Caco-2 (cell line): ENCODE results near the gene CEP350. TPM values are rescaled to one million over a fixed set of nuclear protein-coding genes. Genes with fewer than 3 reads are reported as not detected.

Experiments
- BruUV-seq: library from RNA; stranded (reverse); fragments of 400-500 nt; replicated peaks from 2 replicates; lab custom pipeline; 2021; lab: Mats Ljungman, UMichigan
- CTCF ChIA-PET: fragments of 300-600 bp; sonication (Branson Sonifier 250); formaldehyde crosslinking; loops from one replicate; lab custom pipeline; 2022; ENCODE audit warnings: antibody characterized with exemption; lab: Charles Lee
- POLR2A ChIA-PET: fragments of 300-600 bp; sonication (Branson Sonifier 250); formaldehyde crosslinking; loops from one replicate; lab custom pipeline; 2022; ENCODE audit warnings: antibody characterized with exemption; lab: Charles Lee
- DNase-seq, 2 experiments: peaks; one replicate each; pipeline versions ENCODE4 v3.0.0 to v3.0.0-alpha.2; 2020 to 2022
- H3K27me3 ChIP-seq: replicated peaks from 2 replicates; pipeline ENCODE4 v1.6.0; 2011; ENCODE audit warnings: low read length; ENCODE audit not compliant: control insufficient read depth, insufficient read depth
- H3K36me3 ChIP-seq: 2 replicates; pipeline ENCODE4 v1.5.1; 2011; ENCODE audit warnings: low read length; ENCODE audit not compliant: control insufficient read depth, insufficient read depth
- H3K4me1 ChIP-seq: fragments of 250-450 bp; sonication (Bioruptor Pico); 2 replicates; pipeline ENCODE4 v1.5.1; 2020; ENCODE audit warnings: mild to moderate bottlenecking
- H3K4me3 ChIP-seq: 2 replicates; pipeline ENCODE4 v1.5.1; 2011; ENCODE audit warnings: low read depth, mild to moderate bottlenecking, control low read depth, low read length
- H3K9me3 ChIP-seq: fragments of 250-450 bp; sonication (Bioruptor Pico); 2 replicates; pipeline ENCODE4 v1.5.1; 2020; ENCODE audit warnings: mild to moderate bottlenecking, moderate library complexity
- H3K27ac Mint-ChIP-seq: one replicate; pipeline ENCODE4 v1.8.0; 2022; ENCODE audit warnings: mixed read lengths; ENCODE audit not compliant: unreplicated experiment
- H3K27me3 Mint-ChIP-seq: one replicate; pipeline ENCODE4 v1.8.0; 2022; ENCODE audit warnings: mixed read lengths; ENCODE audit not compliant: insufficient read depth, unreplicated experiment
- H3K36me3 Mint-ChIP-seq: one replicate; pipeline ENCODE4 v1.8.0; 2022; ENCODE audit warnings: mild to moderate bottlenecking, mixed read lengths; ENCODE audit not compliant: insufficient read depth, unreplicated experiment
- H3K4me1 Mint-ChIP-seq: one replicate; pipeline ENCODE4 v1.8.0; 2022; ENCODE audit warnings: low read depth, mixed read lengths; ENCODE audit not compliant: unreplicated experiment
- H3K4me3 Mint-ChIP-seq: one replicate; pipeline ENCODE4 v1.8.0; 2022; ENCODE audit warnings: mild to moderate bottlenecking, moderate library complexity, mixed read lengths; ENCODE audit not compliant: unreplicated experiment
- H3K9me3 Mint-ChIP-seq: one replicate; pipeline ENCODE4 v1.8.0; 2022; ENCODE audit warnings: mixed read lengths; ENCODE audit not compliant: unreplicated experiment
- CTCF ChIP-seq, 2 experiments: fragments of 200-600 bp in 1 of 2; IDR thresholded peaks; 1 replicate in 1 of 2; 2 replicates in 1 of 2; pipeline versions ENCODE4 v1.5.1 to v1.8.0; 2011 to 2022; ENCODE audit warnings: antibody characterized with exemption in 1 of 2, control low read depth in 1 of 2, inconsistent platforms in 1 of 2, low read depth in 1 of 2, low read length in 1 of 2, mild to moderate bottlenecking in 1 of 2, moderate library complexity in 1 of 2; ENCODE audit not compliant: insufficient read depth in 1 of 2, severe bottlenecking in 1 of 2, unreplicated experiment in 1 of 2
- intact Hi-C: fragments of 100-400 bp; cut with micrococcal nuclease; formaldehyde crosslinking; loops from one replicate; pipeline ENCODE4 v1.10.0; 2022; ENCODE audit not compliant: unreplicated experiment
- total RNA-seq: library from RNA; stranded (reverse); gene quantifications from 2 replicates; pipeline ENCODE4 v1.2.3, GENCODE V29; 2022

CEP350 gene
- total RNA-seq, 1 experiment from 2014 or later = 43.5 TPM

GRCh38 chr1:179969962-179970361, 15.4 kb downstream of the CEP350 start:
- Mint-ChIP-seq H3K9me3 (no peaks in the 10 kb centered on the region), H3K36me3 (peaks cover 5% of the 10 kb centered on the region), H3K27me3 (no peaks in the 10 kb centered on the region), H3K4me3 (no peak overlapping the region), H3K4me1 (no peaks in the 10 kb centered on the region), H3K27ac (no peak overlapping the region)
- no TSS peak for BruUV-seq
- Histone ChIP-seq H3K36me3 (no peaks in the 10 kb centered on the region), H3K27me3 (no peaks in the 10 kb centered on the region), H3K4me3 (no peak overlapping the region), H3K9me3 (no peaks in the 10 kb centered on the region), H3K4me1 (peaks cover 8% of the 10 kb centered on the region; the same call in 1 of the 2 replicates)
- POLR2A ChIA-PET = no interaction called here
- TF ChIP-seq CTCF (IDR thresholded peaks at IDR 0.05; ENCODE audit: insufficient read depth in 1 of 2, low read depth in 1 of 2, low read length in 1 of 2, severe bottlenecking in 1 of 2, unreplicated experiment in 1 of 2) = no peak
- CTCF ChIA-PET = no interaction called here
- DNase-seq = no peak
- intact Hi-C loops = no loop called here

- H3K9me3 Mint-ChIP-seq = no peaks in the 10 kb centered on the region
- ChIA-PET CTCF (no interaction called here), POLR2A (no interaction called here)
- no peak for TF ChIP-seq CTCF (IDR thresholded peaks at IDR 0.05; ENCODE audit: insufficient read depth in 1 of 2, low read depth in 1 of 2, low read length in 1 of 2, severe bottlenecking in 1 of 2, unreplicated experiment in 1 of 2)
- H3K4me1 Mint-ChIP-seq = peaks cover 3% of the 10 kb centered on the region
- intact Hi-C loops = no loop called here
- Histone ChIP-seq H3K4me3 (no peak overlapping the region), H3K27me3 (no peaks in the 10 kb centered on the region), H3K9me3 (no peaks in the 10 kb centered on the region), H3K36me3 (no peaks in the 10 kb centered on the region), H3K4me1 (peaks cover 8% of the 10 kb centered on the region; the same call in 1 of the 2 replicates)
- DNase-seq = no peak
- no peak overlapping the region for H3K4me3 Mint-ChIP-seq
- no TSS peak for BruUV-seq
- H3K27me3 Mint-ChIP-seq = no peaks in the 10 kb centered on the region
- no peak overlapping the region for H3K27ac Mint-ChIP-seq
- peaks cover 5% of the 10 kb centered on the region for H3K36me3 Mint-ChIP-seq
Measured at GRCh38 chr1:179971563-179972496, 17.2 kb downstream of the CEP350 start.

GRCh38 chr1:179973198-179974110, 18.8 kb downstream of the CEP350 start:
- H3K27me3 Mint-ChIP-seq = no peaks in the 10 kb centered on the region
- no peaks in the 10 kb centered on the region for H3K36me3 ChIP-seq
- peaks cover 8% of the 10 kb centered on the region; the same call in 1 of the 2 replicates for H3K4me1 ChIP-seq
- no peak overlapping the region for H3K27ac Mint-ChIP-seq
- CTCF ChIA-PET = no interaction called here
- H3K9me3 Mint-ChIP-seq = no peaks in the 10 kb centered on the region
- no peak overlapping the region for H3K4me3 Mint-ChIP-seq
- intact Hi-C loops = no loop called here
- H3K9me3 ChIP-seq = no peaks in the 10 kb centered on the region
- H3K36me3 Mint-ChIP-seq = peaks cover 5% of the 10 kb centered on the region
- no peak for TF ChIP-seq CTCF (IDR thresholded peaks at IDR 0.05; ENCODE audit: insufficient read depth in 1 of 2, low read depth in 1 of 2, low read length in 1 of 2, severe bottlenecking in 1 of 2, unreplicated experiment in 1 of 2)
- no peaks in the 10 kb centered on the region for H3K27me3 ChIP-seq
- no peak for DNase-seq
- BruUV-seq = no TSS peak
- H3K4me1 Mint-ChIP-seq = peaks cover 9% of the 10 kb centered on the region
- POLR2A ChIA-PET = no interaction called here
- H3K4me3 ChIP-seq = no peak overlapping the region
